T-helper 2 cell (primary cell): Measurements from ENCODE around the gene DCDC2.
"Not testable (repeated sequence)": the region's sequence is repeated elsewhere in the genome, so short reads cannot be mapped to it uniquely, and the experiment has no call there.

Source experiments
- DNase-seq, 5 experiments: peaks; one replicate each; pipeline versions ENCODE4 v3.0.0 to v3.0.0-alpha.2; 2012 to 2022

The DCDC2 gene

DNA sequence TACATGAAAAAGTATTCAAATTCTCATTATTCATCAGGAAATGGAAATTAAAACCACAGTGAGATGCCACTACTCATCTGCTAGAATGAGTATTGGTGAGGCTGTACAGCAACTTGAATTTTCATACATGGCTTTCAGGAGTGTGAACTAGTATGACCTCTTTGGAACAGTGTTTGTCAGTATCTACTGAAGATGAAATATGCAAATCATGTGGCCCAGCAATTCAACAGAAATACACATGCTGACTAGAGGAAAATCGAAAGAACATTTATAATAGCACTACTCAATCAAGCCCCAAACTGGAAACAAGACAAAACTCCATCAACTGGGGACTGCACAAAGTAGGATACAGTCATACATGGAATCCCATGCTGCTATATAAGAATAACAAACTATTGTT is 102.2 kb downstream of the DCDC2 start:
- DNase-seq, result peak in 1 of 5 experiments; percentile 24

DNA sequence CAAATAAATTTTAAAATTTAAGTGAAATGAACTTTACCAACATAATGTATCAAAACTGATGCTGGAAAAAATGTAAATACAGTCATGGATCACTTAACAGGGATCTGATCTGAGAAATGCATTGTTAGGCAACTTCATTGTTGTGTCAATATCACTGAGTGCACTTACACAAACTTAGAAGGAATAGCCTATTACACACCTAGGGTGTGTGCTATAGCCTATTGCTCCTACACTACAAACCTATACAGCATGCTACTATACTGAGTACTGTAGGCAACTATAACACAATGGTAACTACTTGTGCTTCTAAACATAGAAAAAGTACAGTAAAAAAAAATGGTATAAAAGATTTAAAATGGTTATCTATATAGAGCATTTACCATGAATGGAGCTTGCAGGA is 104.5 kb downstream of the DCDC2 start:
- DNase-seq, result no peak

DNA sequence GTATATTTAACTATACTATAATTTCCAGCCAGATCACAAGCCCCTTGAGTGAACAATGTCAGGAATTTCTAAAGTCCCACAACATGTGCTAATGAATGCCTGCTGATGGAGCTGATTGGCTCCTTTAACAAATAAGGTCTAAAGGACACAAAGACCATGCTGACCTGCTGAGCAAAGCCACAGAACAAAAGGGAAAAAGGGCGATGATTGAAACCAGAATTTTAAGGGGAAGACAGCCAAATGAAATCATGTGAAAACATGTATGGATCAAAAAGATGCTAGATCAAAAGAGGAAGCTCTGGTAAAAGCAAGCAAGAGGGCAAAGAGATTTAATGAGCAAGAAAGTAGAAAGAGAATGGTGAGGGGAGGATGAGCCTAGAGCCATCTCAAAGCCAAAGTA is 105.6 kb downstream of the DCDC2 start:
- DNase-seq, result no peak

DNA sequence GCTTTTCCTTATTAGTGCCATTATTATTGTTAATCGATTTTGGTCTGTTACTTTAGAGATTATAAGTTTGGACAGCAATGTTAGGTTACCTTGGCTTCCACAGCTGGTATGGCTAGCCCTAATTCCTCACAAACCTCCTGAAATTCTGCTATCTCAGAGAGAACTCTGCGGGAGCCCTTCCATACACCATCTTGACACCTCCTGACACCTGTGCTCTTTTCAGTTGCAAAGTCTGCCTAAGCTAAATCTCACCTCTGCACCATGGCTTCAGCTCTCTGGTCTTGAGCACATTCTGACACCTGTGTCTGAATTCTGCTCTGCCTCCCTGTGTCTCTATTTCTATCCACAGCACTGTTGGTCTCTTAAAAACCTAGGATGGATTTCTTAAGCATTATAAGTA is 106.5 kb downstream of the DCDC2 start:
- DNase-seq, result no peak

DNA sequence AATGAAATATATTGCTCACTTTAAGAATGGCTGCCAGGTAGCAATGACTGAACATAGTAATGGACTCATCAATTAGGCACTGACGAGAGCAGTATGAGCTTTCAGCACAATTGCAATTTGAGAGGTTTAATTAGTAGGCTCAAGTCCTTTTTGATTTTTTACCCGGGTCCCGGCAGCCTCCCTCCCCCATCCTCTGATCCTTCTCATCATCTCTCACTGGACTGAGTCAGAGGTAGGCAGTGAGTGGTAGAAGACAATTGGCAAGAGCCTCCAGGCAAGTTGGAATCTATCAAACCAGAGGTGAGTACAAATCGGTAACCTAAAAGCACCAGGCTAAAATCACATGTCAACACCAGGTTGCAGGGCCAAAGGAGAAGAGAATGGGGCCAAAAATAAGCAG is 107.9 kb downstream of the DCDC2 start:
- no peak for DNase-seq

DNA sequence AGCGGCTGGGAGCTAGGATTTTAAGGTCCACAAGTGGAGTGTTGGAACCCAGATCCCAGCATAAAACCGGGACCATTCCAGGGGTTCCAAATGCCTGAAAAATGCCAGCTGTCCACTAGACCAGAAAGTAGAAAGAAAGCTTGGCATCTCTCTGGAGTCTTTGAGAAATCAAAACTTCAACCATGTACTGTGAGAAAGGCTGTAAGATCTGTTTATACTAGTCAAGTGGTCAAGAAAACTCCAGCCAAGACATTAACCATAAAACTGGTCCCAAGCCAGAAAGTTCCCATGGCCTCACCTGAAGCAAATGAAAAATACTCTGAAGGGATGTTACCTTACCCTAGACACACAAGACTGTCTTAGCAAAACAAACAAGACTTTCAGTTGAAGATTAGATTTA is 112.6 kb downstream of the DCDC2 start:
- no peak for DNase-seq

DNA sequence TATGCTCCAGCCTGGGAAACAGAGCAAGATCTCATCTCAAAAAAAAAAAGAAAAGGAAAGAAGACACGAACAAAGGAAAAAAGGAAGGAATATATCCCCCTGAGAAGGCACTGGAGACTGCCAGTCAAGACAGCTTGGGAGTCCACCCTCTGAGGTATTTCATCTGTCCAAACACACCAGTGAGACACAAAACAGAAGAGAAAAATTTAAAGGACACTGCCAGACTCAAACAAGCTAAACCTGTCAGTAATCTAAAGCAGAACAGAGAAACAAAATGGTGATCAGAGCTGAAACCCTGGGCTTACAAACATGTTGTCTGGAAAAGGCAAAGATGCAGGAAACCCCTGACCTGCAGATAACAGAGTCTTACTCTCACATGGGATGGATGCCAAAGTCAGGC is 114.9 kb downstream of the DCDC2 start:
- DNase-seq, result no peak

DNA sequence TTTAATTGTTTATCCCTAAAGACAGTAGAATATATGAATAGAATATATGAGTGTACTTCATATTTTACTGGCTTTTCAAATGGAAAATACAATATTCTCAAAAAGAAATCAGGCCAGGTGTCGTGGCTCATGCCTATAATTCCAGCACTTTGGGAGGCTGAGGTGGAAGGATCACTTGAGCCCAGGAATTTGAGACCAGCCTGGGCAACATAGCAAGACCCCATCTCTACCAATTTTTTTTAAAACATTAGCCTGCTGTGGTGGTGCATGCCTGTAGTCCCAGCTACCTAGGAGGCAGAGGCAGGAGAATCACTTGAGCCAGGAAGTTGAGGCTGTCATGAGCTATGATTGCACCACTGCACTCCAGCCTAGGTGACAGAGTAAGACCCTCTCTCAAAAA is 116.1 kb downstream of the DCDC2 start:
- not testable (repeated sequence) for DNase-seq

- no peak for DNase-seq
Measured at GRCh38 chr6:24240943-24241342, 116.9 kb downstream of the DCDC2 start.

DNA sequence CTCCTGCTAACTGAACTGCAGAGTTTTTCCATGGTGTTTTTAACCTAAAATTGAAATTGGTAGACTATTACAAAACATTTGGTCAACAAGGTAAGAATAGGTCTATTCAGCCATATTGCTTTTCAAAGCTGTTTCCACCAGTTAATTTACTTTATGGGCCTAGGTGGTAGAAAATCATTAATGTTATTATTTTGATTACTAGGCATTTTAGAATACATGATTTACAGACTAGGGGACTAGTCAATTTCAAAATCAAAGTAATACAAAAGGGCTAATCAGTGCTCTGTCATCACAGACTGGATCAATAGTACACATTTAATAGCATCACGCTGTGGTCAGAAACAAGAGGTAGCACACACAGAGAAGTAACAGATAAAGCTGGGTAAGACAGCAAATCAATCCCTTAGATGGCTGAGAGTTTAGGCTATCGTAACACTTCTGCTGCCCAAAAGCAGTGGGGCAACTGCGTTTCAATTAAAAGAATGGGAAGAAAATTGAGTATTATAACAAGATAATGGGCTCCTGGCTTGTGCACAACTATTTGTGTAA is 117.4 kb downstream of the DCDC2 start:
- no peak for DNase-seq

DNA sequence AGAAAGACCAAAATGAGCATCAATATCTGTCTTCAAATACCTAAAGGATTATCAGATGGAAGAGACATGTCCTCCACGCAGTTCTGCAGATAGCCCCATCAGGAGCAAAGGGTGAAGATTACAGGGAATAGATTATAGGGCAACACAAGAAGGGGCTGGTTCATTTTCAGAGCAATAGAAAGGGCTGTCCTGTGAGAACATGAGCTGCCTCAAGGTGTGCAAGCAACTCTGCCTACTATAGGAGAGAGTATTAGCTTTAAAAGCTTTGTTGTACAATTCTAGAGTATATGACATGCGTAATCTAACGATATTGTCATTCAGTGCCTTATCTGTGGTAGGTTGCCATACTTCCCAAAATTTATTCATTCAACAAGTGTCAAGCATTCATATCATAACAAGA is 119.2 kb downstream of the DCDC2 start:
- DNase-seq, result no peak

DNA sequence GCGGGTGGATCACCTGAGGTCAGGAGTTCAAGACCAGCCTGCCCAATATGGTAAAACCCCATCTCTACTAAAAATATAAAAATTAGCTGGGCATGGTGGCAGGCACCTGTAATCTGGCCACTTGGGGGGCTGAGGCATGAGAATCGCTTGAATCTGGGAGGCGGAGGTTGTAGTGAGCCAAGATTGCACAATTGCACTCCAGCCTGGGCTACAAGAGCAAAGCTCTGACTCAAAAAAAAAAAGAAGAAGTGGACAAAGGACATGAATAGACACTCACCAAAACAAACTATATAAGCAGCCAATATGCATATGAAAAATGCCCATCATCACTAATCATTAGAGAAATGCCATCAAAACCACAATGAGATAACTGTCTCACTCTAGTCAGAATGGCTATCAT is 121.1 kb downstream of the DCDC2 start:
- DNase-seq, result not testable (repeated sequence)

DNA sequence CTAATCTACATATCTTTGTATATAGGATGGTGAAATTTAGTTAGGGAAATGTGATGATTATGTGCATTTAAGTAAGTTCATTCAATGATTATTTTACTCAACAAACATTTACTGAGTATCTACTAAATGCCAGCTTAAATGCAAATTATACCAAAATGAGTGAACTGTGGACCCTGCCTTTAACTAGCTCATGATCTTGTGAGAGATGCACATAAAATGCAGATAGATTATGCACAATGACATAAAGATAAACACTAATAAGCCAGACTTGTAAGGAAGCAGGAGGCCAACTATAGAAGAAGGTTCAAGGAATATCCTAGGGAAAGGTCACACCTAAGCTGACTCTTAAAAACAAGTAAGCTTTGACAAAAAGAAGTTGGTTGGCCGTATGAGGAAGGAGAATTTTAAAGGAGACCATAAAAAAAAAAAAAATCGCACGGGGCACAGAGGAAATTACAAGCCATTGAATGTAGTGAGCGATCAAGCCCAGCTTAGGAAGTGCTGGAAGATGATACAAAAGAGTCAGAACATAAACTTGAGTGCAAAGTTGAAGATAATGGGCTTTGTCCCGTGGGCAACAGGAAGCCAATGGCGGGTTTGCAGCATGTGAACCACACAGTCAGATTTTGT is 123.9 kb downstream of the DCDC2 start:
- DNase-seq, result no peak

DNA sequence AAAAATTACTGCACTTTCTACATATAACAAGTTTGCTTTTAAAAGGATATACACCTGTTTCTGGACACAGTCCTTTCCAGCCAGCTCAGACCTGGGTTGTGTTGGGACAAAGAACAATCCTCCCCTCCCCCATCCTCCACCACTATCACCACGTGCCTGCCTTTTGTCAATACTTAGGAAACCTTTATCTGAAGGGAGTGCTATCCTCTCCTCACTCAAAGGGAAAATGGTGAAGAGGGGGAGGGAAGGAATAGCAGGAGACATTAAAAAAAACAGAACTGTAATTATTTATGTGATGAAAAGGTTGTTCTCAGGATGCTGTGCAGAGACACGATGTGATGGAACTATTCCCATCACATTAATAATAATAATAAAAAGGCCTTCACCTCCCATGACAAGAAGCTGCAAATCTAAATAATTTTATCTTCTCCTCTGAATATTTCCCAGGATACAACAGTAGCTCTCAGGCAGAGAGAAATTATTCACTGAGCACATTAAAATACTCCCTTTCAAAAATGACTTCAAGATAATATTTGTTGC is 126.4 kb downstream of the DCDC2 start:
- no peak for DNase-seq

DNA sequence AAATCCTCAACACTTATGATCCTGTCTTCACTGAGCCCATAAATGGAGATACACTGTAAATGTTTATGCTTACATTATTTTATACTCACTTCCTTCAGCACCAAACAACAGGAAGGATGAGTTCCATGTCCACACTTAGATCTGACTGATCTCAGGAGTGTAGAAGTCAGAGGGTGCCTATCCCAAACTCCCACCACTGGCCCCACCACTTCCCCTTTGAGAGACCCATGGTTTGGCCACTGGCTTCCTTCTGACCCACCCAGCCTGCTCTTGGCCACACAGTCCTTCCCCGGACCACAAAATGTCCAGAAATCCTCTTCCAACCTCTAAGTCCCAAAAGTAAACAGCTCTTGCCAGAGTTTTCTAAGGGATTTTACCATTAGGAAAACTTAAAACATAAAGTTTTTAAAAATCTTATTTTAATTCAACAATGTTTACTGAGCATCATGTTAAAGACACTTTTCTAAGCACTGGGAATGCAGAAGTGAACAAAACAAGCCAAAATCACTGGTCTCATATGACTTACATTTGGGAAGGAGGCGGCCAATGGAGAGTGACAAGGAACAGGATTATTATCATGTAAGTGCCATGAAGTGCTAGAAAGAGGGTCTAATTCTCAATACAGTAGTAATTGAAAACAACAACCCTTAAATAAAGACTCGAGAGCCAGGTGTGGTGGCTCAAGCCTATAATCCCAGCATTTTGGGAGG is 128.0 kb downstream of the DCDC2 start:
- no peak for DNase-seq

DNA sequence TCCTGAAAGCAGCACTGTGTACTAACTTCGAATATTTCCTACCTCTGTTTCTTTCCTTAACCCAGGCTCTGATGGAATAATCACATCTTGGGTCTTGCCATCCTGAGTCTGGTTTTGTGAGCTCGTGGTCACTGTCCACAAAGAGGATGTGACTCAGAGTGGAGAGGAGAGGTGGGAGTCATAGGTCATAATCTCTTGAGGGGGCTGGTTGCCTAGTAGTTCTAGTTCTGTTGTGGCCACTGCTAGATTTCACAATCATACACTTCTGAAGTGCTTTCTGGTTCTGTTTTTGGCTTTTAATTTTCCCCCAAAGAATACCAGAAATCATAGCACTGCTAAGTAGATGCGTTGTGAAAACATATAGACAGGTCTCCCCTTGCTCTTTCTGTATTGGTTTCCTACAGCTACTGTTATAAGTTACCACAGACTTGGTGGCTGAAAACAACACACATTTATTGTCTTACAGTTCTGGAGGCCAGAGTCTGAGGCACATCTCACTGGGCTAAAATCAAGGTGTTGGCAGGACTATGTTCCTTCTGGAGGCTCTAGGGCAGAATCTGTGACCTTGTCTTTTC is 129.1 kb downstream of the DCDC2 start:
- no peak for DNase-seq

- no peak for DNase-seq
Measured at GRCh38 chr6:24228123-24228522, 129.7 kb downstream of the DCDC2 start.

DNA sequence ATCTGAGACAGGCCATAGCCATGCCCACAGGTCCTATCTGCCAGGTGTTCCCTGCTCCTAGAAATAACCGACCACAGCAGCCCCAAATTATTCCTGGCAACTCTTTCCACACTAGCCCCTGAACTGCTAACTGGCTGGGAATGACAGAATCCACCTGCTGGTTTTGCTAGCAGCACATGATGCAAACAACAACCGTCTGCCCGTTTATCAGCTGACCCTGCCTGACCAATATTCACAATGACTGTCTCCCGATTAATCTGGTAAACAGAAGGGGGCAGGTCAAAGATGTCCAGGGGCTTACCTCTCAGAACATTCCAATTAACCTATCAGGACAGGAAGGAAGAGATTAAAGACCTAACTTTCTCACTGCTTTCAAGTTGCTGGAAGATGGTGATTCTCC is 130.3 kb downstream of the DCDC2 start:
- DNase-seq, result no peak

- DNase-seq, result no peak
Measured at GRCh38 chr6:24226541-24226940, 131.3 kb downstream of the DCDC2 start.

DNA sequence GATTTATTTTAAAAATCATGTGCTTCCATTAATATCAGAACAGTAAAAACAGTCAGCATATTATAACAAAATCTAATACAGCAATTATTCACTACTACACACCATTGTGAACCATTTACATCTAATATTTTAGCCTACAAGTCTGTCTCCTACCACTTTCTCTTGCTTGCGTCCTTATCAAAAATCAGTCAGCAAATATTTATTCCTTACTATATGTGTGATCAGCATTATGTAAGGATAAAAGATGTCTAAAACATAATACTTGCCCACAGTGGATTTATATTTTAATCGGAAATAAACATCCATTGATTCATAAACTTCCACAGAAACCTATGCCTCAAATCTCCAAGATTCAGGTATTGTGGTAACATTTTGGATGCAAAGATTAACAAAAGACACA is 132.0 kb downstream of the DCDC2 start:
- DNase-seq, result no peak

DNA sequence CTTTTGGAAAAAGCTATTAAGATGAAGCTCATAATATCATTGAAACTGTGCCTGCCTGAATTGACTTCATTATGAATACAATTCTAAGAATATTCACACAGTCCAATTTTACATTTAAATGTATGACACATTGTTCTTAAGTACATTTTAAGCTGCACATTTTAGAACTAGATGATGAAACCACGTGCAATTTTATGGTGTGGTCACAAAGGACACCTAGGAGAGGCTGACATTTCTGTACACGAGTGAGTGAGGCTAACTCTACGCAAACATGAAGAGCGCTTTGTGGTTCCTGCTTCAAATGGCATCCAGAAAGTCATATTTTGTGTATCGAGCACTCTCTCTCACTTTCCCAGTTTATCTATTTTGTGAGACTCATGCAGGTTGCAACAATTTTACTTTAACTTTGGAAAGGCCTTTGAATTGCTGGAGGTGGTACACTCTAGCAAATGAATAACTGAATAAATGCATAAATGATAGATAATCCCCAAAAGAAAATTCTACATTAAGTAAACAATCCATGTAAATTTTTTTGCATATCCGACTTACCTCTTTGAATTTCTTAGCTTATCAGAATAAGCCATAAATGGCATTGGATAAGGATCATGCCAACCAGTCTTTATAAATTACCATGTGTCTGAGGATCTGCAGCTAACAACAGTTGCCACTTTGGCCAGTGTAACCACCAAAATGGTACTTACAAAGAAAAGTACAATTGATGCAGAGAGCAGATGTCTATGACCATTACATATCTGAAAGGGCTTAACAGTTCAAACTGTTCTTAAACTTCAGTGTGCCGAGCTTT is 134.5 kb downstream of the DCDC2 start:
- no peak for DNase-seq

GRCh38 chr6:24219670-24220069 is 138.2 kb downstream of the DCDC2 start:
- DNase-seq, result no peak

DNA sequence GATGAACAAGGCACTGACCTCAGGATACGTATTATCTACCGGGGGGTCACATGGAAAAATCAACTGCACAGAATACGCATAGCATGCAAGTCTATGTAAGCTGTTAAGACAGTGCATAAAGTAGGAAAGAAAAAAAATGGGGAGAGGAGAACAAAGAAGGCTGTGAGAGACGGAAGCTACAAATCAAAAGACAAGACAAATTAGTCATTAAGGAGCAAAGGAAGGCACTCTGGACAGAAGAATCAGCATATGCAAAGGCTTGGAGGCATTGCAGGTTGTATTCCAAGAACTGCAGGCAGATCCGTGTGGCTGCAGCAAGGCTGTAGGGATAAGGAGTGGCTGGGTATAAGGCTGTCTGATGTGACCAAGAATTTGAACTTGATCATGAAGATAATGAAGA is 142.9 kb downstream of the DCDC2 start:
- DNase-seq, result no peak
